H9 (cell line): ENCODE measurements around the gene CLUH. TPM values are rescaled to one million over a fixed set of nuclear protein-coding genes. Genes with fewer than 3 reads are reported as not detected.

Source experiments
- DNase-seq: peaks from one replicate; pipeline ENCODE4 v3.0.0-alpha.2; 2017
- H2AFZ ChIP-seq: one replicate; pipeline ENCODE4 v1.6.1; 2013; ENCODE audit warnings: mild to moderate bottlenecking, low read length, control low read depth, moderate library complexity
- H2AK5ac ChIP-seq: 2 replicates; pipeline ENCODE4 v1.6.1; 2013; ENCODE audit warnings: low read length, control low read depth, mixed read lengths; ENCODE audit not compliant: insufficient read length
- H2BK120ac ChIP-seq: one replicate; pipeline ENCODE4 v1.6.1; 2013; ENCODE audit warnings: low read depth, mild to moderate bottlenecking, low read length, control low read depth, inconsistent platforms; ENCODE audit not compliant: poor library complexity, severe bottlenecking
- H2BK12ac ChIP-seq: 2 replicates; pipeline ENCODE4 v1.6.1; 2013; ENCODE audit warnings: low read length, control low read depth, mixed read lengths, low read depth; ENCODE audit not compliant: insufficient read length
- H2BK15ac ChIP-seq: 2 replicates; pipeline ENCODE4 v1.6.1; 2013; ENCODE audit warnings: low read depth, low read length, control low read depth
- H2BK20ac ChIP-seq: one replicate; pipeline ENCODE4 v1.6.1; 2013; ENCODE audit warnings: low read depth, mild to moderate bottlenecking, low read length, control low read depth, inconsistent platforms; ENCODE audit not compliant: poor library complexity, severe bottlenecking
- H2BK5ac ChIP-seq: 2 replicates; pipeline ENCODE4 v1.6.1; 2013; ENCODE audit warnings: low read length, control low read depth, mixed read lengths; ENCODE audit not compliant: insufficient read length
- H3K14ac ChIP-seq: 2 replicates; pipeline ENCODE4 v1.6.1; 2013; ENCODE audit warnings: low read length, control low read depth; ENCODE audit not compliant: insufficient read depth
- H3K18ac ChIP-seq: 2 replicates; pipeline ENCODE4 v1.6.1; 2013; ENCODE audit warnings: low read depth, mild to moderate bottlenecking, mixed read lengths, low read length, control low read depth; ENCODE audit not compliant: insufficient read length
- H3K23ac ChIP-seq: 2 replicates; pipeline ENCODE4 v1.6.1; 2013; ENCODE audit warnings: low read length, control low read depth, mixed read lengths, low read depth; ENCODE audit not compliant: insufficient read length
- H3K23me2 ChIP-seq: 2 replicates; pipeline ENCODE4 v1.6.1; 2013; ENCODE audit warnings: low read depth, mild to moderate bottlenecking, mixed read lengths, low read length, control low read depth; ENCODE audit not compliant: insufficient read length, poor library complexity, severe bottlenecking
- H3K27ac ChIP-seq: 2 replicates; pipeline ENCODE4 v1.5.1; 2013; ENCODE audit warnings: low read length, control low read depth, mixed read lengths, low read depth; ENCODE audit not compliant: insufficient read length
- H3K27me3 ChIP-seq: 2 replicates; pipeline ENCODE4 v1.6.1; 2013; ENCODE audit warnings: low read length, control low read depth, inconsistent platforms; ENCODE audit not compliant: insufficient read depth
- H3K4ac ChIP-seq: 2 replicates; pipeline ENCODE4 v1.6.1; 2013; ENCODE audit warnings: low read depth, mild to moderate bottlenecking, control low read depth, inconsistent platforms, low read length, moderate library complexity
- H3K4me1 ChIP-seq: 2 replicates; pipeline ENCODE4 v1.6.1; 2013; ENCODE audit warnings: low read length, control low read depth, inconsistent platforms; ENCODE audit not compliant: insufficient read depth
- H3K4me2 ChIP-seq: 2 replicates; pipeline ENCODE4 v1.6.1; 2013; ENCODE audit warnings: low read length, control low read depth, mixed read lengths; ENCODE audit not compliant: insufficient read length, insufficient read depth
- H3K56ac ChIP-seq: 2 replicates; pipeline ENCODE4 v1.6.1; 2013; ENCODE audit warnings: low read depth, mild to moderate bottlenecking, mixed read lengths, low read length, control low read depth; ENCODE audit not compliant: insufficient read length
- H3K79me1 ChIP-seq: 2 replicates; pipeline ENCODE4 v1.6.1; 2013; ENCODE audit warnings: low read depth, mild to moderate bottlenecking, moderate library complexity, low read length, control low read depth, inconsistent platforms; ENCODE audit not compliant: insufficient read depth, poor library complexity, severe bottlenecking
- H3K79me2 ChIP-seq: 2 replicates; pipeline ENCODE4 v1.6.1; 2013; ENCODE audit warnings: low read length, control low read depth, inconsistent platforms; ENCODE audit not compliant: insufficient read depth
- H3K9ac ChIP-seq: 2 replicates; pipeline ENCODE4 v1.6.1; 2013; ENCODE audit warnings: low read length, control low read depth, mixed read lengths; ENCODE audit not compliant: insufficient read length; ENCODE audit errors: extremely low read depth
- H3K9me3 ChIP-seq: one replicate; pipeline ENCODE4 v1.6.1; 2013; ENCODE audit warnings: low read depth, low read length, inconsistent platforms; ENCODE audit not compliant: control insufficient read depth
- H3T11ph ChIP-seq: one replicate; pipeline ENCODE4 v1.6.1; 2013; ENCODE audit warnings: mild to moderate bottlenecking, low read length, control low read depth, inconsistent platforms
- H4K20me1 ChIP-seq: one replicate; pipeline ENCODE4 v1.6.1; 2013; ENCODE audit not compliant: control insufficient read depth, insufficient read length, insufficient read depth
- H4K5ac ChIP-seq: 2 replicates; pipeline ENCODE4 v1.6.1; 2013; ENCODE audit warnings: low read depth, mild to moderate bottlenecking, mixed read lengths, low read length, control low read depth; ENCODE audit not compliant: insufficient read length
- H4K8ac ChIP-seq: replicated peaks from 2 replicates; pipeline ENCODE4 v1.6.1; 2013; ENCODE audit warnings: low read length, control low read depth, mixed read lengths, low read depth; ENCODE audit not compliant: insufficient read length
- H4K91ac ChIP-seq: 2 replicates; pipeline ENCODE4 v1.6.1; 2013; ENCODE audit warnings: low read depth, mild to moderate bottlenecking, moderate library complexity, mixed read lengths, low read length, control low read depth; ENCODE audit not compliant: insufficient read length
- H3K27ac Mint-ChIP-seq, 3 experiments: 2 replicates in 2 of 3; 3 replicates in 1 of 3; pipeline ENCODE4 v1.8.0; 2020 to 2021; ENCODE audit warnings: mixed read lengths in 3 of 3, mild to moderate bottlenecking in 1 of 3, moderate library complexity in 1 of 3
- H3K27me3 Mint-ChIP-seq: 2 replicates; pipeline ENCODE4 v1.8.0; 2021; ENCODE audit warnings: low read depth, mild to moderate bottlenecking, moderate library complexity, mixed read lengths
- H3K36me3 Mint-ChIP-seq, 3 experiments: 2 replicates in 2 of 3; 3 replicates in 1 of 3; pipeline ENCODE4 v1.8.0; 2020 to 2021; ENCODE audit warnings: low read depth in 3 of 3, mixed read lengths in 3 of 3; ENCODE audit not compliant: insufficient read depth in 1 of 3
- H3K4me1 Mint-ChIP-seq, 2 experiments: 2 replicates each; pipeline ENCODE4 v1.8.0; 2020; ENCODE audit warnings: mixed read lengths in 2 of 2
- H3K4me3 Mint-ChIP-seq, 2 experiments: 2 replicates in 1 of 2; 3 replicates in 1 of 2; pipeline ENCODE4 v1.8.0; 2020 to 2021; ENCODE audit warnings: mild to moderate bottlenecking in 2 of 2, mixed read lengths in 2 of 2, moderate library complexity in 1 of 2
- H3K9me3 Mint-ChIP-seq, 2 experiments: 2 replicates in 1 of 2; 3 replicates in 1 of 2; pipeline ENCODE4 v1.8.0; 2020; ENCODE audit warnings: mild to moderate bottlenecking in 2 of 2, mixed read lengths in 2 of 2, moderate library complexity in 1 of 2
- CTCF ChIP-seq: fragments of 200-600 bp; sonication (generic); conservative IDR thresholded peaks from 3 replicates; pipeline ENCODE4 v1.8.0; 2021; ENCODE audit warnings: antibody characterized with exemption, mild to moderate bottlenecking
- WGBS: extraction: QIAGEN DNeasy Blood & Tissue Kit; methylation state at CpG from one replicate; pipeline ENCODE4 v1.1.7; 2013; ENCODE audit warnings: missing lambda C conversion rate, low lambda C conversion rate, mixed read lengths; ENCODE audit not compliant: insufficient read length; ENCODE audit errors: extremely low coverage; 5-methylcytosine and 5-hydroxymethylcytosine counted together
- total RNA-seq: library from RNA; stranded (reverse); gene quantifications from 2 replicates; pipeline ENCODE4 v1.2.1, GENCODE V29; 2021

The CLUH gene
- total RNA-seq, 1 experiment from 2014 or later: 91.3 TPM

- H3K27ac Mint-ChIP-seq: no peak overlapping the region
Observed at GRCh38 chr17:2710803-2711607, 559 bp downstream of the CLUH start.

More at GRCh38 chr17:2710803-2711607, 559 bp downstream of the CLUH start:
- H2BK5ac ChIP-seq: no peak overlapping the region
- no peak overlapping the region for H2BK20ac ChIP-seq
- Mint-ChIP-seq H3K4me1 (peaks cover 35 to 47% of the 10 kb centered on the region in 2 experiments), H3K36me3 (peaks cover 0 to 2% (median 0%) of the 10 kb centered on the region in 3 experiments; a peak in 1 of 7 replicates), H3K4me3 (peak overlapping the region; percentile 79 to 80), H3K9me3 (no peaks in the 10 kb centered on the region; a peak in 1 of 5 replicates), H3K27me3 (peaks cover 16% of the 10 kb centered on the region)
- H3K79me2 ChIP-seq: peaks cover 17% of the 10 kb centered on the region; the same call in 1 of the 2 replicates
- H2BK12ac ChIP-seq: no peak overlapping the region
- H3T11ph ChIP-seq: no peak overlapping the region
- H3K4me1 ChIP-seq: peaks cover 4% of the 10 kb centered on the region; the same call in 1 of the 2 replicates
- H3K79me1 ChIP-seq: no peaks in the 10 kb centered on the region
- DNase-seq: no peak
- no CpG with 5 or more reads among the region's 82 CpGs for WGBS
- H2BK15ac ChIP-seq: no peak overlapping the region; the same call in 1 of the 2 replicates
- peak overlapping the region; percentile 77 for H3K14ac ChIP-seq
- H3K27ac ChIP-seq: no peak overlapping the region
- H4K5ac ChIP-seq: no peak overlapping the region
- no peak overlapping the region for H3K18ac ChIP-seq
- H2BK120ac ChIP-seq: no peak overlapping the region
- H4K20me1 ChIP-seq: no peaks in the 10 kb centered on the region
- peak overlapping the region; percentile 28 for H3K9ac ChIP-seq
- H3K23me2 ChIP-seq: peaks cover 13% of the 10 kb centered on the region
- no peak overlapping the region for H2AFZ ChIP-seq
- H3K4ac ChIP-seq: no peak overlapping the region
- no peak overlapping the region for H4K8ac ChIP-seq
- H2AK5ac ChIP-seq: no peak overlapping the region
- H3K27me3 ChIP-seq: no peaks in the 10 kb centered on the region; the same call in 1 of the 2 replicates
- H3K9me3 ChIP-seq: no peaks in the 10 kb centered on the region
- H4K91ac ChIP-seq: no peak overlapping the region
- TF ChIP-seq CTCF: no peak
- H3K4me2 ChIP-seq: peak overlapping the region; percentile 43
- no peak overlapping the region for H3K56ac ChIP-seq
- no peak overlapping the region for H3K23ac ChIP-seq
